Activated CD4-positive, alpha-beta T cell treated with anti-CD3 and anti-CD28 coated beads for 24 hours (primary cell): ENCODE results near the gene RPL10L.

Source experiments
- DNase-seq, 2 donors: peaks; one replicate each; pipeline ENCODE4 v3.0.0-alpha.2; 2020; ENCODE audit warnings: low read depth in 2 of 2

RPL10L gene

GRCh38 chr14:46651526-46652144, at the start of gene RPL10L:
Gene RPL10L (minus strand): TSS chr14:46651781. CDS start chr14:46651736, 45 bp downstream.
- no peak for DNase-seq

- no peak for DNase-seq
These were observed 40.2 kb upstream of the RPL10L start for GRCh38 chr14:46691819-46692218.

GRCh38 chr14:46686652-46687051, 35.1 kb upstream of the RPL10L start:
- no peak for DNase-seq

- no peak for DNase-seq
These were observed 20.5 kb upstream of the RPL10L start for GRCh38 chr14:46672128-46672527.

GRCh38 chr14:46663382-46663781, 11.8 kb upstream of the RPL10L start:
- DNase-seq, result no peak

GRCh38 chr14:46661728-46662127, 10.1 kb upstream of the RPL10L start:
- no peak for DNase-seq

- DNase-seq, result no peak
These were observed 1.6 kb upstream of the RPL10L start for GRCh38 chr14:46653031-46653755.

GRCh38 chr14:46646796-46647195, 4.8 kb downstream of the RPL10L start:
- no peak for DNase-seq

- no peak for DNase-seq
These were observed 24.7 kb downstream of the RPL10L start for GRCh38 chr14:46626876-46627275.
